ENCODE measurements around the gene INO80C. TPM values are rescaled to one million over a fixed set of nuclear protein-coding genes. Genes with fewer than 3 reads are reported as not detected.

The INO80C gene
- total RNA-seq, 4 donors from 2014 or later = 13.2 to 30.1 (median 17.9) TPM

GRCh38 chr18:35522130-35522959, 24.6 kb upstream of the INO80C start:
- H3K36me3 ChIP-seq = no peaks in the 10 kb centered on the region
- TF ChIP-seq CTCF (IDR thresholded peaks at IDR 0.05) = no peak
- no peak for TF ChIP-seq POLR2A (IDR thresholded peaks at IDR 0.05)
- 83 to 92% methylated on average over 2 of the region's 2 CpGs for WGBS, 2 donors
- DNase-seq = no peak
- H3K4me3 ChIP-seq = no peak overlapping the region
- H3K9me3 ChIP-seq = no peaks in the 10 kb centered on the region
- H3K4me1 ChIP-seq = peaks cover 9 to 25% (median 11%) of the 10 kb centered on the region in 3 donors
- no peaks in the 10 kb centered on the region for H3K27me3 ChIP-seq
- H3K27ac ChIP-seq = no peak overlapping the region
- intact Hi-C loops (cut with DNase I) = no loop called here

GRCh38 chr18:35521133-35521532, 23.4 kb upstream of the INO80C start:
- WGBS, 2 donors = 77 to 82% methylated on average over 5 of the region's 5 CpGs
- DNase-seq = no peak
- H3K27me3 ChIP-seq = no peaks in the 10 kb centered on the region
- no peak overlapping the region for H3K4me3 ChIP-seq
- peaks cover 2 to 14% (median 5%) of the 10 kb centered on the region in 3 donors for H3K4me1 ChIP-seq
- no peaks in the 10 kb centered on the region for H3K9me3 ChIP-seq
- no peak for TF ChIP-seq CTCF (IDR thresholded peaks at IDR 0.05)
- TF ChIP-seq POLR2A (IDR thresholded peaks at IDR 0.05) = no peak
- intact Hi-C loops (cut with DNase I) = no loop called here
- H3K27ac ChIP-seq = no peak overlapping the region
- H3K36me3 ChIP-seq = no peaks in the 10 kb centered on the region

- Histone ChIP-seq H3K27me3 (no peaks in the 10 kb centered on the region), H3K36me3 (no peaks in the 10 kb centered on the region), H3K27ac (no peak overlapping the region), H3K9me3 (no peaks in the 10 kb centered on the region), H3K4me3 (no peak overlapping the region), H3K4me1 (peaks cover 0 to 6% (median 0%) of the 10 kb centered on the region in 3 donors)
- 76 to 77% methylated on average over 6 to 7 of the region's 7 CpGs for WGBS, 2 donors
- DNase-seq = no peak
- intact Hi-C loops (cut with DNase I) = loop anchor here (10.0 kb wide), 1 partner anchor 55 kb away; no protein-coding TSS in a partner anchor
- no peak for TF ChIP-seq CTCF (IDR thresholded peaks at IDR 0.05)
- no peak for TF ChIP-seq POLR2A (IDR thresholded peaks at IDR 0.05)
Measured at GRCh38 chr18:35519148-35519899, 21.6 kb upstream of the INO80C start.

GRCh38 chr18:35517715-35518114, 20.0 kb upstream of the INO80C start:
- Histone ChIP-seq H3K36me3 (no peaks in the 10 kb centered on the region), H3K27ac (no peak overlapping the region), H3K4me1 (peaks cover 0 to 21% (median 7%) of the 10 kb centered on the region in 3 donors), H3K4me3 (no peak overlapping the region), H3K9me3 (no peaks in the 10 kb centered on the region), H3K27me3 (no peaks in the 10 kb centered on the region)
- intact Hi-C loops (cut with DNase I) = loop anchor here (10.0 kb wide), 1 partner anchor 57 kb away; no protein-coding TSS in a partner anchor
- no peak for DNase-seq
- WGBS, 2 donors = 95 to 100% methylated on average over 2 of the region's 2 CpGs
- TF ChIP-seq POLR2A (IDR thresholded peaks at IDR 0.05) = no peak
- TF ChIP-seq CTCF (IDR thresholded peaks at IDR 0.05) = no peak

GRCh38 chr18:35516789-35517188, 19.0 kb upstream of the INO80C start:
- Histone ChIP-seq H3K9me3 (no peaks in the 10 kb centered on the region), H3K27ac (peak overlapping the region in 1 of 4 donors; percentile 34), H3K4me1 (peaks cover 0 to 22% (median 8%) of the 10 kb centered on the region in 3 donors), H3K27me3 (no peaks in the 10 kb centered on the region), H3K4me3 (no peak overlapping the region), H3K36me3 (no peaks in the 10 kb centered on the region)
- no peak for DNase-seq
- TF ChIP-seq POLR2A (IDR thresholded peaks at IDR 0.05) (no peak), CTCF (IDR thresholded peaks at IDR 0.05) (no peak)
- 64 to 80% methylated on average over 3 of the region's 3 CpGs for WGBS, 2 donors
- intact Hi-C loops (cut with DNase I) = loop anchor here (10.0 kb wide), 1 partner anchor 58 kb away; no protein-coding TSS in a partner anchor

Measured in esophagus squamous epithelium (tissue), 5 donors.